CD4-positive, alpha-beta T cell (primary cell): ENCODE data around the gene TMEM207. TPM values are rescaled to one million over a fixed set of nuclear protein-coding genes. Genes with fewer than 3 reads are reported as not detected.

Source experiments
- ATAC-seq: fragments of 200-7000 bp; cut with Tn5 transposase; one replicate; pipeline ENCODE4 v1.10.0; 2022; ENCODE audit warnings: mild to moderate bottlenecking; ENCODE audit not compliant: poor library complexity
- CTCF ChIA-PET: fragments of 350-600 bp; sonication (Branson Sonifier 250); formaldehyde crosslinking; loops from one replicate; lab custom pipeline; 2021; ENCODE audit warnings: antibody characterized with exemption, inconsistent platforms; lab: Charles Lee
- POLR2A ChIA-PET: fragments of 350-600 bp; sonication (Branson Sonifier 250); formaldehyde crosslinking; loops from one replicate; lab custom pipeline; 2021; ENCODE audit warnings: antibody characterized with exemption, inconsistent platforms; lab: Charles Lee
- DNase-seq, 14 experiments: peaks; one replicate each; pipeline ENCODE4 v3.0.0-alpha.2; 2013 to 2020; ENCODE audit warnings: mixed read lengths in 2 of 14
- H3K27ac ChIP-seq, 2 donors: one replicate each; pipeline versions ENCODE4 v1.5.1 to v1.7.0; 2013; ENCODE audit warnings: low read length in 2 of 2, low read depth in 1 of 2, mild to moderate bottlenecking in 1 of 2
- H3K27me3 ChIP-seq, 2 experiments: 1 replicate in 1 of 2; 2 replicates in 1 of 2; pipeline versions ENCODE4 v1.6.1 to v1.7.0; 2013; ENCODE audit warnings: low read length in 2 of 2, control low read depth in 1 of 2, mild to moderate bottlenecking in 1 of 2, moderate library complexity in 1 of 2; ENCODE audit not compliant: insufficient read depth in 2 of 2, control insufficient read depth in 1 of 2
- H3K36me3 ChIP-seq: one replicate; pipeline ENCODE4 v1.6.1; 2013; ENCODE audit warnings: low read length, control low read depth; ENCODE audit not compliant: insufficient read depth
- H3K4me1 ChIP-seq: one replicate; pipeline ENCODE4 v1.6.1; 2013; ENCODE audit warnings: low read length, control low read depth; ENCODE audit not compliant: insufficient read depth
- H3K4me3 ChIP-seq: one replicate; pipeline ENCODE4 v1.5.1; 2013; ENCODE audit warnings: mild to moderate bottlenecking, low read length, moderate library complexity
- H3K9me3 ChIP-seq, 2 experiments: 1 replicate in 1 of 2; 2 replicates in 1 of 2; pipeline versions ENCODE4 v1.6.1 to v1.7.0; 2013; ENCODE audit warnings: low read length in 2 of 2, mild to moderate bottlenecking in 2 of 2, control low read depth in 1 of 2, moderate library complexity in 1 of 2; ENCODE audit not compliant: control insufficient read depth in 1 of 2, insufficient read depth in 1 of 2
- H3K27ac Mint-ChIP-seq: one replicate; pipeline ENCODE4 v1.8.0; 2020; ENCODE audit warnings: mixed read lengths
- H3K27me3 Mint-ChIP-seq: one replicate; pipeline ENCODE4 v1.8.0; 2021; ENCODE audit warnings: mixed read lengths
- H3K36me3 Mint-ChIP-seq: one replicate; pipeline ENCODE4 v1.8.0; 2021; ENCODE audit warnings: low read depth, mixed read lengths
- H3K4me1 Mint-ChIP-seq: one replicate; pipeline ENCODE4 v1.8.0; 2021; ENCODE audit warnings: low read depth, mixed read lengths
- H3K4me3 Mint-ChIP-seq: one replicate; pipeline ENCODE4 v1.8.0; 2020; ENCODE audit warnings: mild to moderate bottlenecking, mixed read lengths
- H3K9me3 Mint-ChIP-seq: one replicate; pipeline ENCODE4 v1.8.0; 2020; ENCODE audit warnings: mixed read lengths
- CTCF ChIP-seq: fragments of 200-600 bp; IDR thresholded peaks from one replicate; pipeline ENCODE4 v1.8.0; 2022; ENCODE audit warnings: antibody characterized with exemption, mild to moderate bottlenecking
- intact Hi-C, 2 experiments: fragments of 100-400 bp; cut with DNase I in 1 of 2; cut with micrococcal nuclease in 1 of 2; formaldehyde crosslinking; loops; one replicate each; pipeline versions ENCODE4 v1.15.1 to v1.9.0; 2023 to 2025; cut with DNase I, micrococcal nuclease
- total RNA-seq, 174 experiments: library from RNA in 2 of 174; stranded (reverse) in 2 of 174; gene quantifications; one replicate each; pipeline ENCODE4 v1.2.3 and lab custom pipeline; 2021 to 2026

Gene TMEM207
- total RNA-seq, 2 experiments from 2014 or later: not detected

GRCh38 chr3:190424478-190425439 is 24.9 kb downstream of the TMEM207 start:
- ATAC-seq (peak; percentile 55), DNase-seq (peak in 6 of 14 experiments; percentile 2 to 66 (median 36))
- Mint-ChIP-seq H3K4me1 (peaks cover 6% of the 10 kb centered on the region), H3K27me3 (peaks cover 5% of the 10 kb centered on the region), H3K36me3 (no peaks in the 10 kb centered on the region), H3K4me3 (peak overlapping the region; percentile 57), H3K9me3 (no peaks in the 10 kb centered on the region), H3K27ac (peak overlapping the region; percentile 73)
- Histone ChIP-seq H3K9me3 (no peaks in the 10 kb centered on the region), H3K36me3 (no peaks in the 10 kb centered on the region), H3K27me3 (no peaks in the 10 kb centered on the region), H3K27ac (no peak overlapping the region), H3K4me1 (peaks cover 3% of the 10 kb centered on the region), H3K4me3 (no peak overlapping the region)
- POLR2A ChIA-PET: no interaction called here
- CTCF ChIA-PET: interaction anchor here (0.9 to 1.8 kb wide), 3 partner anchors 11 to 468 kb away, joined by 3 to 8 read pairs (median 4); partner anchors contain the start of gene CLDN1
- peak; percentile 67 for TF ChIP-seq CTCF
- intact Hi-C loops: loop anchor here (1.0 to 10.0 kb wide), 3 partner anchors 199 to 460 kb away; no protein-coding TSS in a partner anchor

GRCh38 chr3:190424108-190424477 is 25.6 kb downstream of the TMEM207 start:
- TF ChIP-seq CTCF: no peak
- Histone ChIP-seq H3K9me3 (no peaks in the 10 kb centered on the region), H3K4me3 (no peak overlapping the region), H3K27ac (no peak overlapping the region), H3K27me3 (no peaks in the 10 kb centered on the region), H3K36me3 (no peaks in the 10 kb centered on the region), H3K4me1 (peaks cover 3% of the 10 kb centered on the region)
- POLR2A ChIA-PET: no interaction called here
- CTCF ChIA-PET: interaction anchor here (0.9 to 1.8 kb wide), 3 partner anchors 11 to 467 kb away, joined by 3 to 8 read pairs (median 4); partner anchors contain the start of gene CLDN1
- ATAC-seq (no peak), DNase-seq (no peak)
- Mint-ChIP-seq H3K27ac (peak overlapping the region; percentile 73), H3K9me3 (no peaks in the 10 kb centered on the region), H3K27me3 (no peaks in the 10 kb centered on the region), H3K4me3 (no peak overlapping the region), H3K4me1 (peaks cover 6% of the 10 kb centered on the region), H3K36me3 (no peaks in the 10 kb centered on the region)
- intact Hi-C loops: loop anchor here (1.0 to 10.0 kb wide), 3 partner anchors 199 to 459 kb away; no protein-coding TSS in a partner anchor

- no peaks in the 10 kb centered on the region for H3K27me3 ChIP-seq
- H3K4me3 ChIP-seq: no peak overlapping the region
- DNase-seq: no peak
- Mint-ChIP-seq H3K4me1 (no peaks in the 10 kb centered on the region), H3K27me3 (peaks cover 13% of the 10 kb centered on the region), H3K9me3 (peaks cover 6% of the 10 kb centered on the region), H3K36me3 (no peaks in the 10 kb centered on the region), H3K4me3 (no peak overlapping the region), H3K27ac (no peak overlapping the region)
- H3K4me1 ChIP-seq: no peaks in the 10 kb centered on the region
- H3K27ac ChIP-seq: no peak overlapping the region
- TF ChIP-seq CTCF: no peak
- H3K36me3 ChIP-seq: no peaks in the 10 kb centered on the region
- ChIA-PET POLR2A (no interaction called here), CTCF (interaction anchor here (1.2 to 2.7 kb wide), 3 partner anchors 9 to 92 kb away, joined by 3 to 8 read pairs (median 3); partner anchors contain the start of gene CLDN1)
- peaks cover 0 to 4% of the 10 kb centered on the region in 2 experiments for H3K9me3 ChIP-seq
- ATAC-seq: no peak
- intact Hi-C loops: no loop called here
Measured at GRCh38 chr3:190414297-190414696, 35.4 kb downstream of the TMEM207 start.
